Measurements from ENCODE around the gene PRDM16. TPM values are rescaled to one million over a fixed set of nuclear protein-coding genes. Genes with fewer than 3 reads are reported as not detected.

PRDM16 gene
- total and polyA plus RNA-seq, 2 of the 4 experiments (the other 2 are of a cell fraction), result 0.02 TPM; not detected in 1

DNA sequence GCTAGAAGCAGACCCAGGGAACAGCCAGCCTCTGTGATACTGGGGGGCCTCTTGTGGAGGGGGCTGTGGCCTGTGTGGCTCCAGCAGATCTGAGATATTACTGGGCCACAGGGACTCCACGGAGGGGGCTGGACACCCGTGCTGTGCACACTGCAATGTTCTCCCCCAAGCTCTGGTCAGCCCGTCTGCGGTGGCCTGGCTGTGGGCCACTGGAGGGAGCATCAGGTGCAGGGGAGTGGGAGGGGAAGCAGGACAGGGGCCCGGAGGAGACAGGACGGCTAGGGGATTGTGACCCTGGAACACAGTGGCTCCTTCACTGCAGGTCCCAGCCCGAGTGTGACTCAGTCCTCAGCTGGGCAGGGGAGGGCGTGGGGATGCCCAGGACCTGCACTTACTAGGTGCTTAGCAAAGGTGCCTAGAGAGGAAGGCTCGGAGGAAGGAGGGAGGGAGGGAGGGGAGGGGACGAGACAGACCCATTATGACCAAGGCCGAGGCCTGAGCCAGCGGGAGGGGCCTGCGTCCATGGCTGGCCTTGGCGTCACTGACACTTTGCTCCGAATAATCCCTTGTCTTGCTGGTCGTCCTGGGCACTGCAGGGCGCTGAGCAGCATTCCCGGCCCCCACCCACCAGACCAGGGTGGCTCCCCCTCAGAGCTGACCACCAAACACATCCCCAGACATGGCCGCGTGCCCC lies 44.2 kb downstream of the PRDM16 start:
- no peak overlapping the region for H4K8ac ChIP-seq (ENCODE audit: low read depth in 2 of 2, low read length in 2 of 2)
- no peak overlapping the region for H2BK5ac ChIP-seq (ENCODE audit: low read depth, low read length, poor library complexity, severe bottlenecking)
- no peaks in the 10 kb centered on the region for H3K79me1 ChIP-seq (ENCODE audit: low read depth in 1 of 2, low read length in 2 of 2)
- intact Hi-C loops (cut with micrococcal nuclease) (no loop called here), in situ Hi-C loops (cut with MboI; ENCODE audit: low sequenced_read_pairs) (no loop called here), dilution Hi-C loops (cut with HindIII; ENCODE audit: low sequenced_read_pairs, unreplicated experiment) (no loop called here)
- H2BK120ac ChIP-seq (ENCODE audit: low read depth, low read length), result no peak overlapping the region
- WGBS, 2 experiments (ENCODE audit: extremely low coverage in 2 of 2, insufficient read length in 1 of 2), result 67% methylated on average over 11 of the region's 20 CpGs; no CpG with 5 or more reads in 1 of the 2 experiments
- H3K9ac ChIP-seq (ENCODE audit: low read depth, low read length), result no peak overlapping the region
- H3K27me3 ChIP-seq (ENCODE audit: control insufficient read depth, insufficient read depth, low read length), result no peaks in the 10 kb centered on the region
- CTCF ChIA-PET, result no interaction called here
- no peaks in the 10 kb centered on the region for H4K20me1 ChIP-seq (ENCODE audit: insufficient read depth, low read length)
- H4K5ac ChIP-seq (ENCODE audit: low read depth, low read length), result no peak overlapping the region
- H2AFZ ChIP-seq (replicated peaks; ENCODE audit: low read length, poor library complexity), result no peak overlapping the region
- POLR2A ChIA-PET (ENCODE audit: unreplicated experiment), result no interaction called here
- H2AK5ac ChIP-seq (ENCODE audit: low read depth, low read length), result no peak overlapping the region
- H3K14ac ChIP-seq (replicated peaks; ENCODE audit: low read depth, low read length), result no peak overlapping the region
- no peak overlapping the region for H3K56ac ChIP-seq (ENCODE audit: extremely low read depth, insufficient read depth, low read length)
- ATAC-seq (ENCODE audit: low read depth) (no peak), DNase-seq (no peak)
- H2BK20ac ChIP-seq (ENCODE audit: low read depth, low read length), result no peak overlapping the region
- no peak for TF ChIP-seq CHD1 (IDR thresholded peaks at IDR 0.05; ENCODE audit: low read depth, low read length)
- no peak for TF ChIP-seq SMC3 (IDR thresholded peaks at IDR 0.05; ENCODE audit: low read depth, low read length)
- TF ChIP-seq ELK1 (IDR thresholded peaks at IDR 0.05; ENCODE audit: borderline replicate concordance, low read depth, low read length), result no peak
- H3K18ac ChIP-seq (ENCODE audit: low read depth, low read length), result no peak overlapping the region
- no peak overlapping the region for H2AK9ac ChIP-seq (replicated peaks; ENCODE audit: low read depth, low read length, poor library complexity)
- H3K27ac ChIP-seq (ENCODE audit: insufficient read depth, low read length), result no peak overlapping the region
- no peak overlapping the region for H2BK15ac ChIP-seq (ENCODE audit: low read depth, low read length)
- no peak overlapping the region for H3K23ac ChIP-seq (ENCODE audit: low read depth, low read length)
- H4K91ac ChIP-seq (ENCODE audit: insufficient read depth, low read depth, low read length), result no peak overlapping the region
- H3K9me3 ChIP-seq (ENCODE audit: control insufficient read depth, insufficient read depth, low read length), result peaks cover 43% of the 10 kb centered on the region
- H3K9me1 ChIP-seq (ENCODE audit: insufficient read depth, low read length), result no peaks in the 10 kb centered on the region
- H3K4me1 ChIP-seq (ENCODE audit: control insufficient read depth, insufficient read depth, low read length), result no peaks in the 10 kb centered on the region
- no TSS peak for BruUV-seq (replicated peaks)
- no peak overlapping the region for H3K4ac ChIP-seq (ENCODE audit: low read depth, low read length)
- H3K4me3 ChIP-seq (ENCODE audit: insufficient read depth, low read depth, low read length), result no peak overlapping the region
- H3K4me2 ChIP-seq (ENCODE audit: low read depth, low read length), result no peak overlapping the region
- no peaks in the 10 kb centered on the region for H3K36me3 ChIP-seq (ENCODE audit: control insufficient read depth, insufficient read depth, low read length)
